GM18867 (cell line): ENCODE results near the gene ECHDC1.
"Not testable (repeated sequence)": the region's sequence is repeated elsewhere in the genome, so short reads cannot be mapped to it uniquely, and the experiment has no call there.

Experiments
- ATAC-seq: cut with Tn5 transposase; IDR thresholded peaks from one replicate; pipeline ENCODE4 v1.9.1; 2021; ENCODE audit warnings: mild to moderate bottlenecking, moderate library complexity; ENCODE audit not compliant: unreplicated experiment

The ECHDC1 gene

GRCh38 chr6:127342296-127342945, 988 bp downstream of the ECHDC1 start:
- ATAC-seq: peak; percentile 0

DNA sequence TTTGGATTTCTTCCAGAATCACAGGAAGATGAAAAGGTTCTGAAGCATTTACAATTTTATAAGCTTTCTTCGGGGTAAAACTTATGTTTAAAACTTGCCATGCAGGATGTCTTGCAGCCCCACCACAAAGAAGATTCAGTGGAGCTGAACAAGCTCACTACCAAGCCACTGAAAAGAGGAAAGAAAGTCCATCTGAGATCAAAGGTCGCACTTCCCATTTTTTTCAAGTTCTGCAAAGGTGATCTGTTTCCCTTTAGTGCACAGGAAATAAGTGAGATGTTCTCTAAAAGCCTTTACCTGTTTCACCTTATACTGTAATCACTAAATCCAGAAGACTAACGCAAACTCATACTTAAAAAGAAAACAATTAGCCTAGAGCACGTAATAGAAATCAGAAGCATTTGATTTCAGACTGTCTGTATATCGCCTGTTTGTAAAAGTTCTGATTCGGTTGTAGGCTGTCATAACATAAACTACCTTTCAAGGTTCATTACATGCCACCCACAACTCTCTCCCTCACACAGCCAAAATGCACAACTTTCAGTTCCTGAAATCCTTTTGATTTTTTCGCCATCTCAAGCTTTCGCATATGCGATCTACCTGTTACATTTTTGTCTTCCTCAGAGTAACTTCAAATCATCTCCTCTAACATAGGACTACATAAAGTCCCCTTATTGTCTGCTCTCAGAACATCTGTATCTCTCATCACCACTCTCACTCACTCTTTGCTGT, 1.8 kb downstream of the ECHDC1 start:
- ATAC-seq: peak; percentile 35

DNA sequence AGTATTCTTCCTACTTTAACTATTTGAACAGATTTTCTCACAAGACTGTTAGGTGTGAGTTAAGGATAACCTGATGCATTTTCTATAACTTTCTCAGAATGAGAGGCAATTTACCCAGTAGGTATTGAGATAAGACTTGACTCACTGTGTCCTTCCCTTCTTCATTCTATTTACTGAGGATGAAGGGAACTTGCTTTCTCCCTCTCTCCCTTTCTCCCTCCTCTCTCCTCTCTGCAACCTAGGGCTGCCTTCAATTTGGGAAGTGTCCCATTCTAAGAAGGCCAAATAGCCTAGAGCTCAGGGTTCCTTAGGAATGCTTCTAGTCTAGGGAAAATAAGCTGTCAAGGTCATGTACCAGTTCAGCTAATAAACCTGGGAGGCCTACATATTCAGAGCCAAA, 3.2 kb downstream of the ECHDC1 start:
- no peak for ATAC-seq

- ATAC-seq: no peak
These were observed 4.5 kb downstream of the ECHDC1 start for GRCh38 chr6:127338936-127339335.

DNA sequence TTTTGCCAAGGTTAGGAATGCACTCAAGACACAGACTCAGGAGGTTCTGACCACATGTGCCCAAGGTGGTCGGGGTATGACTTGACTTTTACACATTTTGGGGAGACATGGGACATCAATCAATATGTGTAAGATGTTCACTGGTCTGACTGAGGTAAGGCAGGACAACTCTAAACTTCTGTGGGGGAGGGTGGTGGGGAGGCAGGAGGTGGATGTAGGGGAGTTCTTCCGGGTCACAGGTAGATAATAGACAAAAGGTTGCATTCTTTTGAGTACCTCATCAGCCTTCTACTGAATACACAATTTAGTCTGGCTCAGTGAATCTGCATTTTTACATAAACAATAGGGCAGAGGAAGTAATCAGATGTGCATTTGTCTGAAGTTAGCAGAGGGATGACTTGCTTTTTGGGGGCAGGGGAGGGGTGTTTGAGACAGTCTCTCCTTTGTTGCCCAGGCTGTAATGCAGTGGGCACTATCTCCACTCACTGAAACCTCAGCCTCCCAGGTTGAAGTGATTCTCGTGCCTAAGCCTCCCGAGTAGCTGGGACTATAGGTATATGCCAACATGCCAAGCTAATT, 10.9 kb downstream of the ECHDC1 start:
- ATAC-seq: no peak

DNA sequence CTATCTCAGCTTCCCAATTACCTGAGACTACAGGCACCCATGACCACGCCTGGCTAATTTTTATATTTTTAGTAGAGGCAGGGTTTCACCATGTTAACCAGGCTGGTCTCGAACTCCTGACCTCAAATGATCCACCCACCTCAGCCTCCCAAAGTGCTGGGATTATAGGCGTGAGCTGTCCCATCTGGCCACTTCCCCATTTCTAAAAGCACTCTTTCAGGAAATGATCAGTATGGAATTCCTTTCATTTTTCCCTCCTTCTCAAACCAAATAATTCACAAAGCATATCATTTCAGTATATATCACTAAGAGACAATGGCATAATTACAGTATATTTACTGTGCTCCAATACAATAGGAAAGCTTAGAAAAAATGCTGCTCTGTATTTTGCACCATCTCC, 12.2 kb downstream of the ECHDC1 start:
- ATAC-seq: not testable (repeated sequence)

DNA sequence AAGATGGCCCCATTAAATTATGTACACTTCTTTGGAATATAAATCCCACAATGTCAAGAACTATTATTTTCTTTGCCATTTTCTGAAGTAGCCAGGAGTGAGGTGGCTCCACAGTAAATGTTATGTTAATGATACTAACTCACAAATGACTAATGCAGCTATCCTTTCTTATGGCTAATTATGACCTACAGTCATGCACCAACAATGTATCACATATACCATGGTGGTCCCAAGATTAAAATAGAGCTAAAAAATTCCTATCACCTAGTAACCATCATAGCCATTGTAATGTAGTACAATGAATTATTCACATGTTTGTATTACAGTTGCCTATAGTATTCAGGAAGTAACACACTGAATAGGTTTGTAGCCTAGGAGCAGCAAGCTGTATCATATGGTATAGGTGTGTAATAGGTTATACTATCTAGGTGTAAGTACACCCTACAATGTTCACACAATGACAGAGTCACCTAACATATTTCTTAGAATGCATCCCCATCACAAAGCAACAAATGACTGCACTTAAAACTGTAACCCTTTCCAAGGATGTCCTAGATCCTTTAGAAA, 15.3 kb downstream of the ECHDC1 start:
- no peak for ATAC-seq

GRCh38 chr6:127319686-127320085, 23.7 kb downstream of the ECHDC1 start:
- no peak for ATAC-seq

GRCh38 chr6:127317388-127318128, 25.9 kb downstream of the ECHDC1 start:
- ATAC-seq: no peak

DNA sequence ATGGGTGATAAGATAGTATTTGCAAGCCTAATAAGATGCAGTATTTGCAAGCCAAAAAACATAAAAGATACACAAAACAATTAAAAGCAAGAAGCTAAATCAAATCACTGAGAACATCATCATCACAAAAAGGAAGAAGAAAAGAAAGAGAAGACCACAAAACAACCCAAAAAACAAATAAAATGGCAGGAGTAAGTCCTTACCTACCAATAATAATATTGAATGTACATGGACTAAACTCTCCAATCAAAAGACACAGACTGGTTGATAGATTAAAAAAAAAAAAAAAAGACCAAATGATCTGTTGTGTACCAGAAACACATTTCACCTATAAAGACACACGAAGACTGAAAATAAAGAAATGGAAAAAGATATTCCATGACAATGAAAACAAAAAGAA, 37.7 kb downstream of the ECHDC1 start:
- no peak for ATAC-seq

GRCh38 chr6:127303917-127304316, 39.5 kb downstream of the ECHDC1 start:
- ATAC-seq: no peak

GRCh38 chr6:127302728-127303660, 40.4 kb downstream of the ECHDC1 start:
- ATAC-seq: peak; percentile 90

DNA sequence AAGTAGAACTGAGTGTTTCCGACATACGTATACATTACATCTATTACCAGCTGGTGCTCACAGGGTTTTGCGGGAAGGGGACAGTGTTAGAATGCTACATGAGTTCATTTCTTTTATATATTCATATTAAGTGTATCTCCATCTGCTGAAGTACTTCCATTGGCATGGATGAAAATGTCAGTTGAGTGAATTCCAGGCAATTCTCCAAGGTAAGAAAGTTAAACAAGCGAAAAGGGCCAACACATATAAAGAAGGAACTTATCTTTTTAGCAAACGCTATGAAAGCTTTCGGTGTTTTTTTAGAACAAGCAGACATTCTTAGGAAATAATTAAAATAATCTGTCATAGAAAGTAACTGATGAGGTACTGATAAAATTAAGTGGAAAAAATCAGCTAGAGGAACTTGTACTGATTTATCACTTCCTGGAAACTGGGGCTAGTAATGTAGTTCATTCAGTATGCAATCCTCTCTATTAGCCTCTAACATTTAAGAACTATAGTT, 42.2 kb downstream of the ECHDC1 start:
- ATAC-seq: no peak

DNA sequence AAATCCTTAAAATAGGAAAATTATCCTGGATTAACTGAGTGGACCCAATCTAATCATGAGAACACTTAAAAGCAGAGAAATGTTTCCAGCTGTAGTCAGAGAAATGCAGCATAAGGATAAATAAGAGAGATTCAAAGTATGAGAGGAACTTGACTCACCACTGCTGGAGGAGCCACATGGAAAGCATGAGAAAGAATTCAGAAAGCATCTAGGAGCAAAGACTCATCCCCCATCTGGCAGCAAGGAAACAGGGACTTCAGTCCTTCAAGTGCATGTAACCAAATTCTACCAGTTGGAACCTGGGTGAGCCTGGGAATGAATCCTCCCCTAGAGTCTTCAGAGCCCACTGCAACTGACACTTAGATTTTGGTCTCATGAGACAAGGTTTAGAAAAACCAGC, 43.0 kb downstream of the ECHDC1 start:
- ATAC-seq: no peak

DNA sequence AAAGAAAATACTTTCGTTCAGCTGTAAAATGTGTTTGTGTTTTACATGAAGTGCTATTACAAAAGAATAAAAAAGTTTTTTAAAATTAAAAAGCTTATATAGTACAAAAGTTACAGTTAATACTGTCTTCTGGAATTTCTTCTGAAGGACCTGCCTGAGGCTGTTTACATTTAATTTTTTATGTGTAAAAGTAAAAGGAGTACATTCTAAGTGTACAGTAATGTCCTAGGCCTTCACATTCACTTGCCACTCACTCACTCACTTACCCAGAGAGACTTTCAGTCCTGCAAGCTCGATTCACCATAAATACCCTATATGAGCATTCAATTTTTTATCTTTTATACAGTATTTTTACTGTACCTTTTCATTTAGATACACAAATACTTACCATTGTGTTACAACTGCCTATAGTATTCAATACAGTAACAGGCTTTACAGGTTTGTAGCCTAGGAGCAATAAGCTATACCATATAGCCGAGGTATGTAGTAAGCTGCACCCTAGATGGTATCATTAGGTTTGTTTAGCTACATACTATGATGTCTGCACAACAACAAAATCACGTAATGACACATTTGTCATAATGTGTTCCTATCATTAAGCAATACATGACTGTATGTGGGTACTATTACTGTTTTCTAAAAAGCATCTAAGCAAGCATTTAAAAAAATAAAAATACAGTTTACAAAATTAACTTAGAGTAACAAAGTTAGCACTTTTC, 43.7 kb downstream of the ECHDC1 start:
- no peak for ATAC-seq

- no peak for ATAC-seq
These were observed 44.9 kb downstream of the ECHDC1 start for GRCh38 chr6:127298475-127298874.

GRCh38 chr6:127297502-127298070, 45.8 kb downstream of the ECHDC1 start:
- no peak for ATAC-seq

- peak; percentile 87 for ATAC-seq
These were observed 51.9 kb downstream of the ECHDC1 start for GRCh38 chr6:127291495-127291894.
